GM19467 (cell line): ENCODE data around the gene IFNLR1.
"Not testable (repeated sequence)": the region's sequence is repeated elsewhere in the genome, so short reads cannot be mapped to it uniquely, and the experiment has no call there.

Source experiments
- ATAC-seq: cut with Tn5 transposase; IDR thresholded peaks from one replicate; pipeline ENCODE4 v1.9.1; 2021; ENCODE audit warnings: mild to moderate bottlenecking, moderate library complexity; ENCODE audit not compliant: unreplicated experiment

IFNLR1 gene

GRCh38 chr1:24186993-24187790 is at the start of gene IFNLR1:
Gene IFNLR1 (minus strand): TSS chr1:24187289. CDS start chr1:24187248, 41 bp downstream.
- no peak for ATAC-seq

GRCh38 chr1:24235921-24236788 is 49.1 kb upstream of the IFNLR1 start:
- ATAC-seq = no peak

GRCh38 chr1:24233684-24234600 is 46.9 kb upstream of the IFNLR1 start:
- ATAC-seq = no peak

GRCh38 chr1:24231701-24232100 is 44.6 kb upstream of the IFNLR1 start:
- ATAC-seq = no peak

- ATAC-seq = no peak
Observed at GRCh38 chr1:24228311-24228710, 41.2 kb upstream of the IFNLR1 start.

- ATAC-seq = no peak
Observed at GRCh38 chr1:24226749-24227148, 39.7 kb upstream of the IFNLR1 start.

GRCh38 chr1:24224761-24225160 is 37.7 kb upstream of the IFNLR1 start:
- no peak for ATAC-seq

- ATAC-seq = no peak
Observed at GRCh38 chr1:24224086-24224485, 37.0 kb upstream of the IFNLR1 start.

GRCh38 chr1:24222793-24223192 is 35.7 kb upstream of the IFNLR1 start:
- ATAC-seq = no peak

GRCh38 chr1:24222008-24222605 is 35.0 kb upstream of the IFNLR1 start:
- ATAC-seq = no peak

GRCh38 chr1:24221246-24221645 is 34.2 kb upstream of the IFNLR1 start:
- ATAC-seq = no peak

- no peak for ATAC-seq
Observed at GRCh38 chr1:24216276-24217074, 29.4 kb upstream of the IFNLR1 start.

- no peak for ATAC-seq
Observed at GRCh38 chr1:24215226-24215814, 28.2 kb upstream of the IFNLR1 start.

GRCh38 chr1:24212376-24212775 is 25.3 kb upstream of the IFNLR1 start:
- ATAC-seq = no peak

- no peak for ATAC-seq
Observed at GRCh38 chr1:24210195-24210627, 23.1 kb upstream of the IFNLR1 start.

- ATAC-seq = no peak
Observed at GRCh38 chr1:24209097-24209496, 22.0 kb upstream of the IFNLR1 start.

- no peak for ATAC-seq
Observed at GRCh38 chr1:24207709-24208108, 20.6 kb upstream of the IFNLR1 start.

- ATAC-seq = not testable (repeated sequence)
Observed at GRCh38 chr1:24207395-24207687, 20.3 kb upstream of the IFNLR1 start.
